ENCODE data around the gene TBC1D9.
"Not testable (repeated sequence)": the region's sequence is repeated elsewhere in the genome, so short reads cannot be mapped to it uniquely, and the experiment has no call there.

Gene TBC1D9

DNA sequence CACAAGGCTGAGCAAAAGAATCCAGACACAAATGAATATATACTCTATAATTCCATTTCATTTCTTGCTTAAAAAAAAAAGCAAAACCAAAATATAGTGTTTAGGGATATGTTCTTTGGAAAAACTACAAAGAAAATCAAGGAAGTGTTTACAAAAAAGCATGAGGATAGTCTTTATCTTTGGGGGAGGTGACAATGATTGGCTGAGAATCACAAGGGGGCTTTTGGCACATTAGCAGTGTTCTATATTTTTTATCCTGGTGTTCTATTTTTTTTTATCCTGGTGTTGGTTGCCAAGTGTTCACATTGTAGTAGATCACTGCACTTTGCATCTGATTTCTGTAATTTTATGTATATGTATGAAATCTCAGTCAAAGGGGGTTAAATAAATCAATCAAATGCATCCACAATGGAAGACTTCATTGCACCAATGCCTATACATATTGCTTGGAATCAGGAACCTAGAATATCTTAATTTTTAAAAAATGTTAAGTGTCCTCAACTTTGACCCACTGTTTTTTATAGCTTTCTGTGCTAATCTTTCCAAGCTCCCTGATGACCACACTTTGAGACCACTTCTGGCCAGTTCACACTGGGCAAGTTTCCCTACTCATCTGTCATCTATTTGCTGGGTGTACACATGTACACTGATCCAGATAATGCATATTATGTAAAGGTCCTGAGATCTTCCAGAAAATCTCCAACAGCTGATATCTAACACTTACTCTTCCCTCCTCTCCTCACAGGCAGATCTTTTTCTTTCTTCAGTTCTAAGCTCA, 3.7 kb downstream of the TBC1D9 start:
- DNase-seq, result no peak

DNA sequence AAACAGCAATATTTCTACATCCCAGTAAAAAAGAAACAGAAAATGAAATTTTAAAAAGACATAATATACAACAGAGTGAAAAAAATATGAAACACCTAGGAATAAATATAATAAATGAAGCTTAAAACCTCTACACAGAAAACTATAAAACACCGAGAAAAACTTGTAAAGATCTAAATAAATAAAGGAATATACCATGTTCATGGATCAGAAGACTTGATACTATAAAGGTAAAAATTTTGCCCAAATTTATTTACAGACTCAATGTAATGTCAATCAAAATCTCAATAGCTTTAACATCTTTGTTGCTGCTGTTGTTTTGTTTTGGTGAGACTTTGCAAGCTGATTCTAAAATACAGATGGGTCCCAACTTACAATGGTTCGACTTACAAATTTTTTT, 5.7 kb downstream of the TBC1D9 start:
- DNase-seq, result no peak

DNA sequence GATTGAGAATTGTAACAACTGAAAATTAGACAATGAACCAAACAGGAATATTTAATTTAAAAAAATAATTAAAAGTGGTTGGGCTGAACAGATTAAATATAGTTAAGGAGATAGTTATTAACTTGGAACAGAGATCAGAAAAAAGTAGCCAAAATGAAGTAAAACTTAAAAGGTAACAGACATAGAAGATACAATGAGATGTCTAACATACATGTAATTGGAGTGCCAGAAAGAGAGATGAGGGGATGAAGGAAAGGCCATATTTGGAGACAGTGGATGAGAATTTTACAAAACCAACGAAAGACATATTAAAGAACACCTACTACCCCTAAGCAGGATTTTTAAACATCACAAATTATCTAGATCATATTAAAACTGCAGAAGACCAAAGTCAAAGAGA, 8.0 kb downstream of the TBC1D9 start:
- DNase-seq, result no peak

DNA sequence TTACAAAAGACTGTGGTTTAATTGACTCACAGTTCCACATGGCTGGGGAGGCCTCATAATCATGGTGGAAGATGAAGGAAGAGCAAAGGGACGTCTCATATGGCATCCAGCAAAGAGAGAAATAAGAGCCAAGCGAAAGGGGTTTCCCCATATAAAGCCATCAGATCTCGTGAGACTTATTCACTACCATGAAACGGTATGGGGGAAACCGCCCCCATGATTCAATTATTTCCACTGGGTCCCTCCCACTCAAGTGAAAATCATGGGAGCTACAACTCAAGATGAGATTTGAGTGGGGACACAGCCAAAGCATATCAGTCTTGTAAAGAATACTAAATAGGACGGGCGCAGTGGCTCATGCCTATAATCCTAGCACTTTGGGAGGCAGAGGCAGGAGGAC, 9.6 kb downstream of the TBC1D9 start:
- not testable (repeated sequence) for DNase-seq

DNA sequence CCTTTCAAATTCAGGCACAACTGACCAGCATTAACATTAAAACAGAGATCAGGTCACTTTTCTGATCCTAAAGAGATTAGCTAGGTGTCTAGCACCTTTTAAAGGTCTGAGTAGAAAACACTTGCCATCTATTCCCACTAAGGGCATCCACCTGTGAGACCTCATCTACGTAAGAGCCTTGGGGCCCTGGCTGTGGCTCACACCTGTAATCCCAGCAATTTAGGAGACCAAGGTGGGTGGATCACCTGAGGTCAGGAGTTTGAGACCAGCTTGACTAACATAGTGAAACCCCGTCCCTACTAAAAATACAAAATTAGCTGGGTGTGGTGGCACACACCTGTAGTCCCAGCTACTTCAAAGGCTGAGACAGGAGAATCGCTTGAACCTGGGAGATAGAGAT, 11.8 kb downstream of the TBC1D9 start:
- DNase-seq, result no peak

DNA sequence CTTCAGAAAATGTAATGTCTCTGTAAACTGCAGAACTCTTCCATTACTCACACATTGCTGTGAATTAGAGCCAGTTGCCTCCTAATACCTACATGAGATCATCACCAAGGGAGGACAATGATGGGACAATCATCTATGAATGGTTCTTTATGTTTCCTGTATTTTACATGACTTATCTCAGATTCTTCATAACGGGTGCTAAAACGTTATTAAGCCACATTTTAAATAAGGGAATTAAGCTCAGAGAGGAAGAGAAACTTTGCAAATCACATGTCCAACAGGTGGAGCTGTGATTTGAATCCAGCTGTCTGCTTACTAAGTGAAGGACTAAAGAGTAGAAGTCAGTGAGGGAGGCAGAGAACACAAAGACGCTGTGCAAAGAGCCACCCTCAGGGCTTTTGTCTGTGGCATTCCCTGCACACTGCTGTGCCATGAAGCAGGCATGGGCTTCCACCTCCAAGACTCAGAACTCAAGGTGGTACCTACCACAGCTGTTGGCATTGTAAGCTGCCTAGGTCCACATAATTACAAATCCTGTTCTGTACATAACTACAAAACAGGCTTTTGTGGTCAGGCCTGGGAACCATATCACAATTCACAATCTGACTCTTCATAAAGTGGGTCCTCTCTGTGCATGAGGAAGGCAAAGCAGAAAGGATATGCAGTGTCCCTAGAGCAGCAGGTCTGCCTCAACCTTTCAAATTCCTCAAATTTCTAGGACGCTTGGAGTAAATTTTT, 12.8 kb downstream of the TBC1D9 start:
- peak in 1 of 2 donors; percentile 22 for DNase-seq

DNA sequence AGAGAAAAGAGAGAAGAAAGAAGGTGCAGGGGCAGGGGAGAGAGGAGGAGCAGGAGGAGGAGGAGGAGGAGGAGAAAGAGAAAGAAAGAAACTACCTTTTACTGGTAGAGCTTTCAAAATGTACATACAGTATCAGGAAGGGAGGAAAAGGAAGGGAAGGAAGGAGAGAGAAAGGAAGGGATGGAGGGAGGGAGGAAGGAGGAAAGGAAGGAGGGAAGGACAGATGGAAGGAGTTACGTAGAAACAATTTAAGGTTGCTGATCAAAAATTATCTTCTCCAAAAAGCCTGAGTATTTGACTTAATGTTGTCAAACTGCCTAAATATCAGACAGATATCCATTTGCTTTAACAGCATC, 13.4 kb downstream of the TBC1D9 start:
- no peak for DNase-seq

DNA sequence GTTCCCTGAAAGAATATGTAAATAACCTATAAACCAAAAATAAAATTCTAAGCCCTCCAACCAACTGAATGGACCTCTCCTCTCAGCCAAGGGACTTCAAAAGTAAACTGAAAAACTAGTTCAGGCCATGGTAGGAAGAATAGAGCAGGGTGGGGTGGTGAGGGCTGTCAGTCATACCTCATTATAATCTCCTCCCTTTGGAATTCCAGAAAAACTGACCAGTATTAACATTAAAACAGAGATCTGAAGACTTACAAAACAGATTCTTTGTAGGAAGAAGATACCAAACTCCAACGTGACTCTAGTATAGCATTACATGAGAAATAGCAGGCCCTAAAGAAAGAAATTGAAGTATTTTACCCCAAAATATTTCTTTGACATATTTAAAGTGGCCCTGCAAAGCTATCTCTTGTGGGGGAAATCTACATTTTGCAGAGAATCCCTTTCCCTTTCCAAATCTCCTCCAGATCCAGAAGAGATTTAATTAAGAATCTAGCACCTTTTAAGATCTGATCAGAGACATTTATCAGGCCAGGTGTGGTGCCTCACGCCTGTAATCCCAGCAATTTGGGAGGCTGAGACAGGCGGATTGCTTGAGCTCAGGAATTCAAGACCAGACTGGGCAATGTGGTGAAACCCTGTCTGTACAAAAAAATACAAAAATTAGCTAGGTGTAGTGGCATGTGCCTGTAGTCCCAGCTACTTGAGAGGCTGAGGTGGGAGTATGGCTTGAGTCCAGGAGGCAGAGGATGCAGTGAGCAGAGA, 15.1 kb downstream of the TBC1D9 start:
- no peak for DNase-seq

DNA sequence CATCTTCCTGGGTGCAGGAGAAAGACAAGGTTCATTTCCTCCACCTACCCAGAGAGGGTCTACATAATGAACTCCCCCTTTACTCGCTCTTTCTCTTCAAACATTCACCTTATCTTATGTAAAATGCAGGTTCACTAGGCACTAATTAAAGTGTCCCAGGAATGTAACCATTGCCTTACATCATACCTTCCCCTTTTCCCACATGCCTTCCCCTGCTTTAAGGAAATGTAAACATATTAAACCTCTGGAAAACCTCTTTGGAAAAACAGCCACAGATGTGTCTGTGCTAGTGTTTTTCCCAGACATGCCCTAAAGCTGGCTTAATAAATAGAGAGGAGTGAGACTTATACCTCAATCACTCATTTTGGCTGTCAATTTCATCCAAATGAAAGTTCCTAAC, 15.8 kb downstream of the TBC1D9 start:
- DNase-seq, result no peak

DNA sequence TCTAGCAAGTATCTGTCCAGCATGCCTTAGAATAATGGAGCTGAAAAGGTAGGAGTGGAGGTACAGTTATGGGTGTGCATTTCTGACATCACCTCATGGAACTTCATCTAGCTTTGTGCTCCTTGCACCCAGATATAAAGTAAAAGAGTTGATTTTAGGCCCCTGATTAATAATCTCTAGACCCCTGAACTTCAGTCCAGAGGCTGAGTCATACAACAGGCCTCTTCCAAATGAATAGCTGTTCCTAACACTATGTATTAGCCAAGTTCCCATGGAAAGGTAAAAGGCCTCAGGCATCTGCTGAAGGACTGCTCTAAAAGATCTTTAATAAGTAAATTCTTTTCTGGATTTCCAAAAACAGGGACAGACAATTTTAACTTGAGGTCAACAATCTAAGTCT, 16.2 kb downstream of the TBC1D9 start:
- DNase-seq, result no peak

DNA sequence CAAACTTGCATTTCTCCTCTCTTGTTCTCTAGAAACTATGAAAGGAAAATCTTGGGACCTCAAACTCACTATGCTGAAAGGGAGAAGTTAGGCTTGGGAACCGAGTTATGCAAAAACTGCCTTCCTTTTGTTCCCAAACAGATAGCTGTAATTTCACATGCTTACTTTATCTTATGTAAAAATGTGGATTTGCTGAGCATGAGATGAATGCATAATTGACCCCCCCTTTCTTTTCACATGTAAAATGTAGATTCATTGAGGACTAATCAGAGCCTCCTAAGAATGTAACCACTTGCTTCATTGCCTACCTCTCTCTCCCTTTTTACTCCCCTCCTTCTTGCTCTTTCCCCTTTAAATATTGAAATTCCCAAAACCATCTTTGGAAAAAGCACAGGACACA, 18.0 kb downstream of the TBC1D9 start:
- DNase-seq, result no peak

DNA sequence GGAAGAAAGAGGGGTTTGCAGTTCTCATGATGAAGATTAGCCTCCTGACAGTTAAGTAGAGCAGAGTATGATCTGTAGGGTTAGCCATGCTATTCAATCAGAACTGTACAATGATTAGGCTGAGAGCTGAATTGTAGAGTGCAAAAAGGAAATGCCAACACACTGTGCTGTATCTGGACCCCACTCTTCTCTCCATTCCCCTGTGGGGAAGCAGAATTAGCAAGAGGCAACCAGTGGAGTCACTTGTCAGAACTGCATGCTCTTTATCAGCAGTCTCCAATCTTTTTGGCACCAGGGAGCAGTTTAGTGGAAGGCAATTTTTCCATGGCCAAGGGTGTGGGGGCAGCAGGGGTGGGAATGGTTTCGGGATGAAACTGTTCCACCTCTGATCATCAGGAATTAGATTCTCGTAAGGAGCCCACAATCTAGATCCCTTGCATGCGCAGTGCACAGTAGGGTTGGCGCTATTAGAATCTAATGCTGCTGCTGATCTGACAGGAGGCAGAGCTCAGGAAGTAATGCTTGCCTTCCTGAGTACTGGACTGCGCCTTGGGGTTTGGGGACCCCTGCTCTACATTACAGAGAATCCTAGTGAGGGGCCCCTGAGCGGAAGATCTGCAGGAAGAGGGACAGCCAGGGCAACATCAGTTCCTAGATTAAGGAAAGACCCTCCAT, 19.4 kb downstream of the TBC1D9 start:
- DNase-seq, result no peak

DNA sequence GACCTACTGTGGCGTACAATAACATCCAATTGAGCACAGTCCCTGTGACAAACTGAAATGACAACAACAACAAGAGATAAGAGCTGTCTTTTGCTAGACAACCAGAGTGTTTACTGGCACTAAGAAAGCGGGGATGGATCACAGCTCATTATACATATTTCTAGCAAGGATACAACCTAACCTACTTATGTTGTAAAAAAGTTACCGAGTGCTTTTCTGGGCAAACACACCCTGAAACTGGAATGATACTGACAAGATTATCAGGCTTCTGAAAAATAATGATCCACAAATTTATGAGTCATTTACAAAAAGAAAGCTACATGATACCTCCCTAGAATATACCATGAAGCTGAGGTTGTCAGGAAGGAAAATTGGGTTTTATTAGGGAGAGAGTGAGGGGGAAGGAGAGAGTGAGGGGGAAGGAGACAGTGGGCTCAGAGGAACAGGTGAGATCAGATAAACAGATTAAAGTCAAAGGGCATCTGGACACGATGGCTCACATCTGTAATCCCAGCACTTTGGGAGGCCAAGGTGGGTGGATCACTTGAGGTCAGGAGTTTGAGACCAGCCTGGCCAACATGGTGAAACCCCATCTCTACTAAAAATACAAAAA, 20.3 kb downstream of the TBC1D9 start:
- DNase-seq, result no peak

DNA sequence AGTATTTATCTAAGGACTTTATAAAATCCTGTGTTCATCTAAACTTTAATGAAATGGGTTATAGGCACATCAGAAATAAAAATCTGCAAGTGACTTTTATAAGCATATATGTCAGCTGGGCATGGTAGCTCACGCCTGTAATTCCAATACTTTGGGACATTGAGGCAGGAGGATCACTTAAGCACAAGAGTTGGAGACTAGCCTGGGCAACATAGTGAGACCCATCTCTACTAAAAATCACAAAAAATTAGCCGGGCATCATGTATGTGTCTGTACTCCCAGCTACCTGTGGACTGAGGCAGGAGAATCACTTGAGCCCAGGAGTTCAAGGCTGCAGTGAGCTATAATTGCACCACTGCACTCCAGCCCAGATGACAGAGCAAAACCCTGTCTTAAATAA, 20.9 kb downstream of the TBC1D9 start:
- no peak for DNase-seq

DNA sequence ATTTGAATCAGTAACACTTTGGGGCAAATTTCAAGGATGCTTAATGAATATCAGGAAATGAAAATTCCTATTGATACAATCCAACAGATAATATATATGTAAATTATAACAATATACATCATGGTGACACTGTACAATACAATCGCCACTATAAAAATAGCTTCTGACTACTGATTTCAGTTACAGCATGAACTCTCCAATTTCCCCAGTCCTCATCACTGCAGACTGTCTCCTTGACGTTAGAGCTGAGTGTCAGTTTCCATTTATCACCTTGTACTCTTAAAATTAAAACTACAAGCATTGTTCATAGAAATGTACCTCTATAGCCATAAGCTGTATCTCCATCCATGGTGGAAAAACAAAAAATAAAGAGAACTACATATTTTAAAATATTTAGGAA, 23.4 kb downstream of the TBC1D9 start:
- no peak for DNase-seq

DNA sequence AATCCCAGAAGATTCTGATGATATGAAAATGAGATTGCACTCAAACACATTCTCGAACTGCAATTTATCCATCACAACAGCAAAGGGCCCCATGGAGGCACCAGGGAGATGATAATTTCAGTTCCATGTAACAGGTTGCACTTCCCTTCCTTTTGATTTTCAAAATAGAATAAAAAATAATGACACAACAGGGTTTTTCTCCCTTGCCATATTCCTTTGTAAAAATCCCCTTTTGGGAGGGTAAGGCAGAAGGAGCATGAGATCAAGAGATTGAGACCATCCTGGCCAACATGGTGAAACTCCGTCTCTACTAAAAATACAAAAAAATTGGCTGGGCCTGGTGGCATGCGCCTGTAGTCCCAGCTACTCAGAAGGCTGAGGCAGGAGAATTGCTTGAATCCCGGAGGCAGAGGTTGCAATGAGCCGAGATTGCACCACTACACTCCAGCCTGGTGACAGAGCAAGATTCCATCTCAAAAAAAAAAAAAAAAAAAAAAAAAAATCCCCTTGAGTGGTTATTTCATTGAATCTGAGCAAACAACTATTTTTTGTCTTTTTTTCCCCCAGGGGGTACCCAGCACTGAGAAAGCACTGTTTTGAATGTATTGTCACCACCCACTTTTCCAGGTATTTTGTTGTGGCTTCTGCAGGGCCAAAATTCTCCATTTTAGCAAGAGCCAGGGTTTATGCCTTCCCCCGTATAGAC, 26.7 kb downstream of the TBC1D9 start:
- no peak for DNase-seq

DNA sequence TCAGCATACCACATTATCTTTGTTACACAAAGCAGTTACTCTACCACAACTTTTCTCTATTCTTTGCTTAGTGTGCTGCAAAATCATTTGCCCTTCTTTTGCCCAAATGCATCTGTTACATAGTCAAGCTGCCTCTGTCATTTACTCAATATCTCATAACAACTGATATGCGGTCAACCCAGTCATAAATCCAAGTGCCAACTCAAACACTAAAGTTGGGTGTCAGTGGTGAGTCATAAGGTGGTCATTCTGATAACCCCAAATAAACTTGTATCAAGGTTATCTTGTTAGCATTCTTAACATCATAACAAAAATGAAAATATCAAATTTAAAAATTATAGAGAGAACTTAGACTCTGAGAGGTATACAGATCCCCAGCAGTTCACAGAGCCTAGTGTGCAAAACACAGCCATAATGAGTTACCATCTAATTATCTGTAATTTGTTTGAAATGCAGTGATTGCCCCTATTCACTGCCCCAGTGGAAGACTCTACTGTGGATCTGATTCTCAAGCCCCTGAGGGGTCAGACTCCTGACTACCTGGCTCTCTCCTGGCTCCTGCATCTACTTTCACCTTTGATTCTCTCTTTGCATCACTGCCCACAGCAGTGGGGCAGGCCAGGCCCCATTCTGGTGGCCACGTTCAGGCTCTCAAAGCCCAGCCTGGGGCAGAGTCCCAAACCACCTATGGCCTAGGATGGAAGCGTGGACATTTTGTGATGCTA, 29.2 kb downstream of the TBC1D9 start:
- no peak for DNase-seq

DNA sequence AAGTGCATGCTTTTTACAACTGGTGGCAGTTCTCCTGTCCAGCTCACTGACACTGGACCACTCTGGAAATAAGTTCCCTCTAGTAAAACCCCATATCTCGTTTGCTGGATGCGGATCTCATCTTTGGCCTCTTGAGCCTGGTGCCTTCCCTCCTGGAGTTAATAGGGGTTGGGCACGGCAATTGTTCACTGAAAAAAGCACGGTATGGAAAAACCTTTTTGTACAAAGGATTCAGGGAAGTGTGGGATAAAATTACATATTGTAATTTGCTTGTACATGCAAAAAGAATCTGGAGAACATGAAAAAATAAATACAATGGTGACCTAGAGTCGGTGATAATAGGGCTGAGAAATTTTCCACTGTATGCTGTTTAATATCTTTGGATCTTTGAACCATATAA, 30.6 kb downstream of the TBC1D9 start:
- DNase-seq, result no peak

DNA sequence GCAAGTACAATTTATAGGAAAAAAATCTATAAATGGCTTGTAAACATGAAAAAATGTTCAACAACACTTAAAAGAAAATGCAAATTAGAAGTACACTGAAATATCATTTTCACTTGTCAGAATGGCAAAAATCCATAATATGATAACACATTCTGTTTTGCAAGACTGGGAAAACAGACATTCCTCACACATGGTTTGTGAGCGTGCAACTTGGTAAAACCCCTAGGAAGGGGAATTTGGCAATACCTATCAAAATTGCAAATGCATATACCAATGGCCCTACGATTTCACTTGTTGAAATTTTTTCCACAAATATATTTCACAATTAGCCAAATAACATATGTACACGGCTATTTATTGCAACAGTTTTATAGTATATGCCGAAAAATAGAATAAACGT, 31.4 kb downstream of the TBC1D9 start:
- no peak for DNase-seq

DNA sequence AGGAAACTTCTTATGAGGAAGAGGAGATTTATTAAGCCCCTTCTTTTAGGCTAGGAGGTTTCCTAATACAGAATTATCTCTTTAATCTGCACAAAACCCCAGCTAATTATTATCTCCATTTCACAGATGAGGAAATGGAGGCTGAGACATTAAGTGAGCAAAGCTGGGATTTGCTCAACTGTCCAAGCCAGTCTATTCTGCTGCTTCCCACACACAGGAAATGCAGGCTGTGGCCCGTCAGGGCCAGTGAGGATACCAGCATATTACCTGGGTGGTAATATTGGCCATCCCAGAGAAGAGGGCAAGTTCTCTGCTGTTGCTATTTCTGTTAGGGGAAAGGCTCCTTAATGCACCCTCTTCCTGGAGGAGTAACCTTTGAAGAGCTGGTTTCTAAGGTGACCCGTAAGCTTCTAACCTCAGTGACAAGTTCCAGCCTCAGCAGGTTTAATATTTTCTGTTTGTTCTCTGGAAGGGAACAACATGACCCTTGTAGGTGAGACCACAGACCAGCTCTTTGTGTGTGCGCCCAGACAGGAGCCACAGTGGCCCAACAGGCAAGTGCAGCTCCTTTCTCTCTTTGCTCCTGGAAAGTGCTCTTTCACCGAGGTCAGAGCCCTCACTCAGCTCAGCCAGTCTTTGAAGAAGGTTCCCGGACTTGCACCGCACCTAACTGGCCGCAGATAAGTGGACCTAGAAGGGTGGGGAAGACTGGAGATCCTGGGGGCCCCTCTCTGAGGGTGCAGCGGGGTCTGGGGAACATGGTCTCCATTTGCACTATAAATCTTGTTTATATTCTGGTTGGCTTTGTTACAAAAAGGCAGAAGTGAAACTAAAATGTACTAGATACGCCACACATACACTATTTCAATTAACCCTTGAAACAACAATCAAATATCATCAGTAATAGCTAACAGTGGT, 35.5 kb downstream of the TBC1D9 start:
- DNase-seq, result no peak

Measured in CD4-positive, alpha-beta T cell treated with Interleukin-1 beta for 1 hour (primary cell).